ENCODE data around the gene MRPS24. TPM values are rescaled to one million over a fixed set of nuclear protein-coding genes. Genes with fewer than 3 reads are reported as not detected.
A peak's percentile ranks its signal among the peaks of the same experiment; 100 is the strongest.
"Not testable (repeated sequence)": the region's sequence is repeated elsewhere in the genome, so short reads cannot be mapped to it uniquely, and the experiment has no call there.

Gene MRPS24
- total RNA-seq, 2 donors from 2014 or later: 102 to 160 TPM

- peak overlapping the region; percentile 56 for H3K4me3 ChIP-seq
- no peaks in the 10 kb centered on the region for H3K27me3 ChIP-seq
- H3K4me1 ChIP-seq: peaks cover 6% of the 10 kb centered on the region
- intact Hi-C loops (cut with DNase I): no loop called here
- H3K36me3 ChIP-seq: no peaks in the 10 kb centered on the region
- DNase-seq: peak; percentile 77
- H3K27ac ChIP-seq: peak overlapping the region; percentile 75
- no peaks in the 10 kb centered on the region for H3K9me3 ChIP-seq
- peak overlapping the region; percentile 75 to 90 for H3K9ac ChIP-seq (ENCODE audit: low read depth in 2 of 2, low read length in 2 of 2)
- TF ChIP-seq, protein P1, sequence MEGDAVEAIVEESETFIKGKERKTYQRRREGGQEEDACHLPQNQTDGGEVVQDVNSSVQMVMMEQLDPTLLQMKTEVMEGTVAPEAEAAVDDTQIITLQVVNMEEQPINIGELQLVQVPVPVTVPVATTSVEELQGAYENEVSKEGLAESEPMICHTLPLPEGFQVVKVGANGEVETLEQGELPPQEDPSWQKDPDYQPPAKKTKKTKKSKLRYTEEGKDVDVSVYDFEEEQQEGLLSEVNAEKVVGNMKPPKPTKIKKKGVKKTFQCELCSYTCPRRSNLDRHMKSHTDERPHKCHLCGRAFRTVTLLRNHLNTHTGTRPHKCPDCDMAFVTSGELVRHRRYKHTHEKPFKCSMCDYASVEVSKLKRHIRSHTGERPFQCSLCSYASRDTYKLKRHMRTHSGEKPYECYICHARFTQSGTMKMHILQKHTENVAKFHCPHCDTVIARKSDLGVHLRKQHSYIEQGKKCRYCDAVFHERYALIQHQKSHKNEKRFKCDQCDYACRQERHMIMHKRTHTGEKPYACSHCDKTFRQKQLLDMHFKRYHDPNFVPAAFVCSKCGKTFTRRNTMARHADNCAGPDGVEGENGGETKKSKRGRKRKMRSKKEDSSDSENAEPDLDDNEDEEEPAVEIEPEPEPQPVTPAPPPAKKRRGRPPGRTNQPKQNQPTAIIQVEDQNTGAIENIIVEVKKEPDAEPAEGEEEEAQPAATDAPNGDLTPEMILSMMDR (IDR thresholded peaks at IDR 0.05): no peak
These were observed 36.1 kb upstream of the MRPS24 start for GRCh38 chr7:43905209-43905946.

- Histone ChIP-seq H3K4me3 (no peak overlapping the region), H3K36me3 (no peaks in the 10 kb centered on the region), H3K4me1 (peaks cover 6% of the 10 kb centered on the region), H3K27me3 (no peaks in the 10 kb centered on the region), H3K27ac (peak overlapping the region; percentile 75), H3K9ac (ENCODE audit: low read depth in 2 of 2, low read length in 2 of 2) (peak overlapping the region in 1 of 2 donors; percentile 90), H3K9me3 (no peaks in the 10 kb centered on the region)
- TF ChIP-seq, protein P1 (IDR thresholded peaks at IDR 0.05): no peak
- DNase-seq: no peak
- intact Hi-C loops (cut with DNase I): no loop called here
These were observed 35.4 kb upstream of the MRPS24 start for GRCh38 chr7:43904533-43905208.

DNA sequence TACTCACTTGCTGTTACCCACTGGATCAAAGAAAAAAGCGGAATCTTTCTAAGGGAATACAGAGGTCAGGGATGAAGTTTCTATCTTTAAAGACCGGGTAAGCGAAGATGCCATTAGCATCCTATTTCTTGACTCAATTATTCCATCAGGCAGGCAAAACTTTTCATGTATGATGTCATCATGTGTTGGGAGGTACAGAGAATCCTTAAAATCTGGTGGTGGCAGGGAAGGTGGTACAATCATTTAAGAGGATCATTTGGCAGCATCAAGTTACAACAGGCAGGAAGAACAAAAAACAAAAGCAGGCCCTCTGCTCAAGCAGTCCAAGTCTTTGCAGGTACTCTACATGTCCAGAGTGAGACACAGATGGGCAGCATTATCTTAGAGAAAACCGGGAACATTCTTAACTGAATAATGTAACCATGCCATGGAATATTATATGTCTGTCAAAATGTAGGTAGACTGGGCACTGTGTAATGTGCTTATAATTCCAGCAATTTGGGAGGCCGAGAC, 33.3 kb upstream of the MRPS24 start:
- Histone ChIP-seq H3K27me3 (no peaks in the 10 kb centered on the region), H3K27ac (no peak overlapping the region), H3K36me3 (no peaks in the 10 kb centered on the region), H3K9ac (ENCODE audit: low read depth in 2 of 2, low read length in 2 of 2) (no peak overlapping the region), H3K4me1 (peaks cover 6% of the 10 kb centered on the region), H3K4me3 (no peak overlapping the region), H3K9me3 (no peaks in the 10 kb centered on the region)
- intact Hi-C loops (cut with DNase I): no loop called here
- no peak for DNase-seq
- TF ChIP-seq, protein P1 (IDR thresholded peaks at IDR 0.05): no peak

- H3K4me1 ChIP-seq; H3K27me3 ChIP-seq; intact Hi-C loops (cut with DNase I); DNase-seq; H3K27ac ChIP-seq; H3K9me3 ChIP-seq; H3K36me3 ChIP-seq; H3K4me3 ChIP-seq; H3K9ac ChIP-seq (ENCODE audit: low read depth in 2 of 2, low read length in 2 of 2): not testable (repeated sequence)
These were observed 29.3 kb upstream of the MRPS24 start for GRCh38 chr7:43898571-43898970.

- no peak for DNase-seq
- Histone ChIP-seq H3K4me1 (no peaks in the 10 kb centered on the region), H3K27ac (no peak overlapping the region), H3K9me3 (no peaks in the 10 kb centered on the region), H3K9ac (ENCODE audit: low read depth in 2 of 2, low read length in 2 of 2) (no peak overlapping the region), H3K36me3 (no peaks in the 10 kb centered on the region), H3K27me3 (no peaks in the 10 kb centered on the region), H3K4me3 (no peak overlapping the region)
- TF ChIP-seq, protein P1 (IDR thresholded peaks at IDR 0.05): no peak
- intact Hi-C loops (cut with DNase I): no loop called here
These were observed 26.6 kb upstream of the MRPS24 start for GRCh38 chr7:43895847-43896415.

Measured in colonic mucosa (tissue), 4 donors.